Left lung (tissue), 10 donors: ENCODE data around the gene ETNK2. TPM values are rescaled to one million over a fixed set of nuclear protein-coding genes. Genes with fewer than 3 reads are reported as not detected.

Experiments
- ATAC-seq: fragments of 200-7000 bp; cut with Tn5 transposase; one replicate; pipeline ENCODE4 v1.9.1; 2020; ENCODE audit warnings: moderate library complexity
- DNase-seq, 4 donors: peaks; one replicate each; pipeline ENCODE4 v3.0.0-alpha.2; 2013 to 2020
- H3K27ac ChIP-seq, 2 donors: fragments of 200-600 bp; sonication (generic) in 1 of 2; one replicate each; pipeline versions ENCODE4 v1.5.0 to v1.8.0; 2020 to 2021
- H3K27me3 ChIP-seq, 2 donors: fragments of 200-600 bp; sonication (generic) in 1 of 2; one replicate each; pipeline versions ENCODE4 v1.5.0 to v1.8.0; 2020 to 2021
- H3K36me3 ChIP-seq, 2 donors: fragments of 200-600 bp; sonication (generic) in 1 of 2; one replicate each; pipeline versions ENCODE4 v1.5.0 to v1.8.0; 2020 to 2021
- H3K4me1 ChIP-seq, 2 donors: fragments of 200-600 bp; one replicate each; pipeline ENCODE4 v1.8.0; 2021
- H3K4me3 ChIP-seq, 2 donors: fragments of 200-600 bp; sonication (generic) in 1 of 2; one replicate each; pipeline versions ENCODE4 v1.5.0 to v1.8.0; 2020 to 2021; ENCODE audit warnings: mild to moderate bottlenecking in 1 of 2
- H3K9me3 ChIP-seq, 2 donors: fragments of 200-600 bp; sonication (generic) in 1 of 2; one replicate each; pipeline versions ENCODE4 v1.5.0 to v1.8.0; 2020 to 2021
- intact Hi-C, 2 donors: fragments of 100-400 bp; cut with DNase I; formaldehyde crosslinking; loops; one replicate each; pipeline versions ENCODE4 v1.11.2 to v1.14.2; 2022
- polyA plus RNA-seq, 6 donors: library from polyadenylated mRNA; unstranded; fragments of 120-200 nt; gene quantifications; one replicate each; pipeline ENCODE4 v1.2.1, GENCODE V29; 2013; ENCODE audit not compliant: insufficient read length in 6 of 6
- total RNA-seq, 2 donors: library from RNA; stranded (reverse); fragmentation: NEBNext Ultra II Directional; extraction: Animal tissue kit (Norgen Biotek cat#: 25700); gene quantifications; one replicate each; pipeline ENCODE4 v1.2.1, GENCODE V29; 2021
- TF ChIP-seq, protein P1 (sequence below), 2 donors: fragments of 200-600 bp; sonication (generic) in 1 of 2; IDR thresholded peaks; one replicate each; pipeline versions ENCODE4 v1.5.0 to v1.8.0; 2021; ENCODE audit warnings: antibody characterized with exemption in 2 of 2
- donor health status: DM: no; HTN: yes; CAD: no.
- donor health status: DM: no; HTN: no; CAD: no.

The ETNK2 gene
- total and polyA plus RNA-seq, 8 donors: 2.6 to 13.2 (median 10.2) TPM

DNA sequence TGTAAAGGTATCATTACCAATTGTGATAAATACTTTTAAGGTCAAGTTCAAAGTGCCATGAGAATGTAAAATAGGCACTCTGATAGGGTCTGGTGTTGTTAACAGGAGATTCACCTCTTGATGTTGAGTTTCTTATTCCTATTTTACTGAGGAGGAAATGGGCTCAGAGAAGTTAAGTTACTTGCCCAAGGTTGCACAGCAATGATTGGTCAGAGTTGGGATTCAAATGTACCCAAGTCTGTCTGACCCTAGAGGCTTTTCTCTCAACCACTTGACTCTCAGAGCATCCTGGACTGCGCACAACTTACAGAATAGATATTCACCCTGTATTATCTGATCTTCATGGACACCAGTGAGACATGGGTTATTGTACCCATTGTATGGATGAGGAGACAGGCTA is 45.0 kb downstream of the ETNK2 start:
- ATAC-seq (no peak), DNase-seq (no peak)
- H3K27ac ChIP-seq: no peak overlapping the region
- intact Hi-C loops: no loop called here
- no peaks in the 10 kb centered on the region for H3K36me3 ChIP-seq
- no peaks in the 10 kb centered on the region for H3K9me3 ChIP-seq
- TF ChIP-seq, protein P1, sequence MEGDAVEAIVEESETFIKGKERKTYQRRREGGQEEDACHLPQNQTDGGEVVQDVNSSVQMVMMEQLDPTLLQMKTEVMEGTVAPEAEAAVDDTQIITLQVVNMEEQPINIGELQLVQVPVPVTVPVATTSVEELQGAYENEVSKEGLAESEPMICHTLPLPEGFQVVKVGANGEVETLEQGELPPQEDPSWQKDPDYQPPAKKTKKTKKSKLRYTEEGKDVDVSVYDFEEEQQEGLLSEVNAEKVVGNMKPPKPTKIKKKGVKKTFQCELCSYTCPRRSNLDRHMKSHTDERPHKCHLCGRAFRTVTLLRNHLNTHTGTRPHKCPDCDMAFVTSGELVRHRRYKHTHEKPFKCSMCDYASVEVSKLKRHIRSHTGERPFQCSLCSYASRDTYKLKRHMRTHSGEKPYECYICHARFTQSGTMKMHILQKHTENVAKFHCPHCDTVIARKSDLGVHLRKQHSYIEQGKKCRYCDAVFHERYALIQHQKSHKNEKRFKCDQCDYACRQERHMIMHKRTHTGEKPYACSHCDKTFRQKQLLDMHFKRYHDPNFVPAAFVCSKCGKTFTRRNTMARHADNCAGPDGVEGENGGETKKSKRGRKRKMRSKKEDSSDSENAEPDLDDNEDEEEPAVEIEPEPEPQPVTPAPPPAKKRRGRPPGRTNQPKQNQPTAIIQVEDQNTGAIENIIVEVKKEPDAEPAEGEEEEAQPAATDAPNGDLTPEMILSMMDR (IDR thresholded peaks at IDR 0.05): no peak
- peaks cover 20 to 52% of the 10 kb centered on the region in 2 donors for H3K4me1 ChIP-seq
- no peak overlapping the region for H3K4me3 ChIP-seq
- peaks cover 0 to 5% of the 10 kb centered on the region in 2 donors for H3K27me3 ChIP-seq

DNA sequence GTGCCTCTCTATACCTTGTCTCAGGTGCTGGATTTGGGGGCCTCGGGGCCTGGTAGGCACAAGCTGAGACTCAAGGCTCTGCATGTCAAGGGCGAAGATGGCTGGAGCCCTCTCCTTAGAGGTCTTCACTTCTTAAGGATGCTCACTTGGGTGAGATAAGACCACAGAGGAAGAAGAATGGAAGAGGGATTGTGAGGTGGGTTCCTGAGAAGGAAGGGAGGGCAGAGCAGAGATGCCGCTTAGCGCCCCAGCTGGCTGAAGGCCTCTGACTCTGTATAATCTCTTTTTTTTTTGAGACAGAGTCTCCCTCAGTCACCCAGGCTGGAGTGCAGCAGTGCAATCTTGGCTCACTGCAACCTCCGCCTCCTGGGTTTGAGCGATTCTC is 46.7 kb downstream of the ETNK2 start:
- H3K4me1 ChIP-seq: peaks cover 20 to 53% of the 10 kb centered on the region in 2 donors
- intact Hi-C loops: no loop called here
- no peak for DNase-seq

DNA sequence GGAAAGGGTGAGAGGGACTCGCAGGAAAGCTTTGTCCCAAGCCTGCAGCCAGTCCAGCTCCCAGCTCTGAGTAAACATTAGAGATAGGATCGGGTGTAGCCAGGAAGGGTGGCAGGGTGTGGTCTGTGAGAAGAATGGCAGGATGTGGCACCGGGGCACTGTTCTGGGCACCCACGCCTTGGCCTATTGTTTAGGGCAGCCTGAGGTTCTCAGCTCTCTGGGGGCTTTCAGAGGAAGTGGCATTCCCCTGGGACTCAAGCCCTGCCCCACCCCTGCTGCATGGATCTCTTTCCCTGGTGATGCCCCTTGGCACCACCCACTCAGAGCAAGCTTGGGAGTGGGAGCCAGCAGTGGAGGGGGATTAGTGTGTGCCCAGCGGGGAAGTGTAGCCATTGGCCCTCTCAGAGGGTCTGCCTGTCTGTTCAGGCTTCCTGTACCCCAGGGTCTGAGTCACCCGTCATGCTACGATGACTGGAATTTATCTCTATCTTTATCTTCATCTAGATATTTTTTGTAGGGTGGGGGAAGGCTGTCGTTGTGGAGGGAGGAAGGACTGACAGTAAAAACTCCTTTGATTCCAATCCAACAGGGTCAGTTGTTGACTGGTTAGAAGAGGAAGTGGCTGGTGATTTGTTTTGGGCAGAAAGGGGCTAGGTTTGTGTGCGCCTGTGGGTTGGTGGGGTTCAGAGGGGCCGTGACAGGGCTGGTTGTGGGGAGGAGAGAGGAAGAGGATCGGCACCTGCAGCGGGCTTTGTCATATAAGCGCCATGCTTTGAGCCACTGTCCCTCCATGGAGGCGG is 47.3 kb downstream of the ETNK2 start:
- Histone ChIP-seq H3K27ac (peak overlapping the region; percentile 56 to 82), H3K27me3 (peaks cover 0 to 5% of the 10 kb centered on the region in 2 donors), H3K36me3 (no peaks in the 10 kb centered on the region), H3K4me1 (peaks cover 20 to 53% of the 10 kb centered on the region in 2 donors), H3K9me3 (no peaks in the 10 kb centered on the region), H3K4me3 (no peak overlapping the region)
- intact Hi-C loops: no loop called here
- TF ChIP-seq, protein P1 (IDR thresholded peaks at IDR 0.05): no peak
- DNase-seq (no peak), ATAC-seq (peak; percentile 39)

More for the DNA sequence above, 46.7 kb downstream of the ETNK2 start:
- H3K27me3 ChIP-seq: peaks cover 0 to 5% of the 10 kb centered on the region in 2 donors
- no peaks in the 10 kb centered on the region for H3K36me3 ChIP-seq
- TF ChIP-seq, protein P1 (IDR thresholded peaks at IDR 0.05): no peak
- peak overlapping the region; percentile 56 to 82 for H3K27ac ChIP-seq
- no peak for ATAC-seq
- H3K9me3 ChIP-seq: no peaks in the 10 kb centered on the region
- no peak overlapping the region for H3K4me3 ChIP-seq

DNA sequence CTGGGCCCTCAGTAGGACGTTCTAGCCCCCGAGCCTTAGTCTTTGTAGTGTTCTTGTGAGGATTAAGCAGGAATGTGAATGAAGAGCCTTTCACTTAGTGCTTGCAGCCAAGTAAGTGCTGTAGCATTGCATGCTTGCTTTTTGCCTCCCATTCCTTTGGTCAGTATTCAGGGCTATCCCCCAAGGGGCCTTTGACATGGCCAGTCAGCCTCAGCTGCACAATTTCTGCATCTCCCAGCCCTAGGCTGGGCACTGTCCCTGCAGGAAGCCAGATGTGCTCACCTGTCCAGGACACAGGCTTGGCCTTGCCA is 48.5 kb downstream of the ETNK2 start:
- no peak for ATAC-seq
- no peak overlapping the region for H3K4me3 ChIP-seq

More for the DNA sequence above, 48.5 kb downstream of the ETNK2 start:
- no peaks in the 10 kb centered on the region for H3K9me3 ChIP-seq
- H3K27ac ChIP-seq: peak overlapping the region; percentile 48 to 82
- H3K27me3 ChIP-seq: peaks cover 0 to 5% of the 10 kb centered on the region in 2 donors
- no peaks in the 10 kb centered on the region for H3K36me3 ChIP-seq
- intact Hi-C loops: no loop called here
- H3K4me1 ChIP-seq: peaks cover 20 to 44% of the 10 kb centered on the region in 2 donors
- DNase-seq: no peak
- TF ChIP-seq, protein P1 (IDR thresholded peaks at IDR 0.05): no peak
